ENCODE results near the gene C22orf31. TPM values are rescaled to one million over a fixed set of nuclear protein-coding genes. Genes with fewer than 3 reads are reported as not detected.

Gene C22orf31
- total RNA-seq, 4 donors from 2014 or later: not detected

GRCh38 chr22:29009148-29009547, 52.5 kb downstream of the C22orf31 start:
- no peak for ATAC-seq (ENCODE audit: low FRiP score)
- TF ChIP-seq CTCF (IDR thresholded peaks at IDR 0.05): no peak
- DNase-seq (ENCODE audit: low spot score): no peak

Other genes with a start within 250 kb of the C22orf31 start
- 10 to 100 TPM in 1 of 4 donors, 1 to 10 TPM in 3; 7.7 to 14.4 (median 8.2) TPM for gene ZNRF3, start 178.3 kb downstream of the C22orf31 start, total RNA-seq
- gene KREMEN1, start 11.2 kb upstream of the C22orf31 start, total RNA-seq: 10 to 100 TPM; 11.1 to 23.8 (median 13.9) TPM
- gene EMID1, start 144.1 kb upstream of the C22orf31 start, total RNA-seq: 1 to 10 TPM; 1.5 to 2.5 (median 1.7) TPM
- 10 to 100 TPM; 15.0 to 30.8 (median 25.4) TPM for gene RHBDD3, start 206.2 kb upstream of the C22orf31 start, total RNA-seq
- gene EWSR1, start 206.4 kb upstream of the C22orf31 start, total RNA-seq: 100 to 1,000 TPM; 190 to 274 (median 202) TPM
- 10 to 100 TPM; 13.4 to 29.0 (median 22.7) TPM for gene GAS2L1, start 244.8 kb upstream of the C22orf31 start, total RNA-seq